ENCODE measurements around the gene EDEM3. TPM values are rescaled to one million over a fixed set of nuclear protein-coding genes. Genes with fewer than 3 reads are reported as not detected.

Gene EDEM3
- total RNA-seq (2022) (13.7 and 14.1 TPM in 2 replicates), Bru-seq, nascent RNA (percentile 66 among the genes with signal in this experiment), BruChase-seq, experiment 1, labeled RNA remaining after a 2-hour chase (percentile 72 among the genes with signal in this experiment), BruChase-seq, experiment 2, labeled RNA remaining after a 6-hour chase (percentile 73 among the genes with signal in this experiment)
- long read RNA-seq, full-length matches to known transcripts = 2 of 13 reads
- long read RNA-seq, partial matches to known transcripts = 3 of 13 reads
- long read RNA-seq, other reads (novel, unspliced or antisense) = 8 of 13 reads

GRCh38 chr1:184754476-184755225 lies at the start of gene EDEM3:
Gene EDEM3 (minus strand): TSS chr1:184754858. CDS start chr1:184754646, 212 bp downstream.
- H3K36me3 ChIP-seq (ENCODE audit: control insufficient read depth, insufficient read depth, low read length) = no peaks in the 10 kb centered on the region
- CTCF ChIA-PET = interaction anchor here (0.6 to 0.8 kb wide), 2 partner anchors 51 to 63 kb away, joined by 3 read pairs; no protein-coding TSS in a partner anchor
- Mint-ChIP-seq H3K9me3 (ENCODE audit: unreplicated experiment) (no peaks in the 10 kb centered on the region), H3K36me3 (ENCODE audit: insufficient read depth, unreplicated experiment) (peaks cover 11% of the 10 kb centered on the region), H3K4me1 (ENCODE audit: low read depth, unreplicated experiment) (peaks cover 25% of the 10 kb centered on the region), H3K27ac (ENCODE audit: unreplicated experiment) (peak within 1 kb of the TSS; percentile 90), H3K27me3 (ENCODE audit: insufficient read depth, unreplicated experiment) (no peaks in the 10 kb centered on the region), H3K4me3 (ENCODE audit: unreplicated experiment) (peak within 1 kb of the TSS; percentile 98)
- peak; percentile 98 to 99 for DNase-seq
- no peak for TF ChIP-seq CTCF (IDR thresholded peaks at IDR 0.05; ENCODE audit: insufficient read depth in 1 of 2, low read depth in 1 of 2, low read length in 1 of 2, severe bottlenecking in 1 of 2, unreplicated experiment in 1 of 2)
- intact Hi-C loops (cut with micrococcal nuclease; ENCODE audit: unreplicated experiment) = loop anchor here (5.0 kb wide), 2 partner anchors 228 to 403 kb away; partner anchors contain the start of genes SWT1 and TRMT1L
- BruUV-seq (replicated peaks) = no TSS peak
- H3K4me1 ChIP-seq = peaks cover 14% of the 10 kb centered on the region
- POLR2A ChIA-PET = interaction anchor here (0.5 kb wide), 1 partner anchor 227 kb away, joined by 3 read pairs; no protein-coding TSS in a partner anchor
- peak within 1 kb of the TSS; percentile 82 for H3K4me3 ChIP-seq (ENCODE audit: low read depth, low read length)
- H3K9me3 ChIP-seq = no peaks in the 10 kb centered on the region
- H3K27me3 ChIP-seq (replicated peaks; ENCODE audit: control insufficient read depth, insufficient read depth, low read length) = no peaks in the 10 kb centered on the region

- Mint-ChIP-seq H3K9me3 (ENCODE audit: unreplicated experiment) (no peaks in the 10 kb centered on the region), H3K4me3 (ENCODE audit: unreplicated experiment) (no peak overlapping the region), H3K4me1 (ENCODE audit: low read depth, unreplicated experiment) (peaks cover 9% of the 10 kb centered on the region), H3K27me3 (ENCODE audit: insufficient read depth, unreplicated experiment) (no peaks in the 10 kb centered on the region), H3K27ac (ENCODE audit: unreplicated experiment) (no peak overlapping the region), H3K36me3 (ENCODE audit: insufficient read depth, unreplicated experiment) (no peaks in the 10 kb centered on the region)
- no peaks in the 10 kb centered on the region for H3K36me3 ChIP-seq (ENCODE audit: control insufficient read depth, insufficient read depth, low read length)
- H3K4me1 ChIP-seq = no peaks in the 10 kb centered on the region
- no peak for DNase-seq
- TF ChIP-seq CTCF (IDR thresholded peaks at IDR 0.05; ENCODE audit: insufficient read depth in 1 of 2, low read depth in 1 of 2, low read length in 1 of 2, severe bottlenecking in 1 of 2, unreplicated experiment in 1 of 2) = no peak
- intact Hi-C loops (cut with micrococcal nuclease; ENCODE audit: unreplicated experiment) = no loop called here
- no peaks in the 10 kb centered on the region for H3K9me3 ChIP-seq
- no TSS peak for BruUV-seq (replicated peaks)
- no peaks in the 10 kb centered on the region for H3K27me3 ChIP-seq (replicated peaks; ENCODE audit: control insufficient read depth, insufficient read depth, low read length)
- H3K4me3 ChIP-seq (ENCODE audit: low read depth, low read length) = no peak overlapping the region
- POLR2A ChIA-PET = no interaction called here
- CTCF ChIA-PET = no interaction called here
These were observed 49.6 kb upstream of the EDEM3 start for GRCh38 chr1:184804220-184804619.

DNA sequence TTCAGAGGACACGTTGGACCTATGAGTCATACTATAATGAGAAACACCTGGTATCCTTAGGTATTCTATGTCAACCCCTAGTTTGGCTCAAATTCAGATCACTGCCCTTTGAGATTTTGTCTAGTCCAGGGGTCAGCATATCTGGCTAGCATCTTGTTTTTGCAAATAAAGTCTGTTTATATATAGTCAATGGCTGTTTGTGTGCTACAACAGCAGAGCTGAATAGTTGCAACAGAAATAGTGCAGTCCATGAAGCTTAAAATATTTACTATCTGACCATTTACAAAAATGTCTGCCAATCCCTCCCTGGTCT lies 48.5 kb upstream of the EDEM3 start:
- Mint-ChIP-seq H3K36me3 (ENCODE audit: insufficient read depth, unreplicated experiment) (no peaks in the 10 kb centered on the region), H3K27me3 (ENCODE audit: insufficient read depth, unreplicated experiment) (no peaks in the 10 kb centered on the region), H3K4me1 (ENCODE audit: low read depth, unreplicated experiment) (peaks cover 9% of the 10 kb centered on the region), H3K4me3 (ENCODE audit: unreplicated experiment) (no peak overlapping the region), H3K9me3 (ENCODE audit: unreplicated experiment) (no peaks in the 10 kb centered on the region), H3K27ac (ENCODE audit: unreplicated experiment) (no peak overlapping the region)
- no peaks in the 10 kb centered on the region for H3K9me3 ChIP-seq
- no peaks in the 10 kb centered on the region for H3K27me3 ChIP-seq (replicated peaks; ENCODE audit: control insufficient read depth, insufficient read depth, low read length)
- TF ChIP-seq CTCF (IDR thresholded peaks at IDR 0.05; ENCODE audit: insufficient read depth in 1 of 2, low read depth in 1 of 2, low read length in 1 of 2, severe bottlenecking in 1 of 2, unreplicated experiment in 1 of 2) = no peak
- no peaks in the 10 kb centered on the region for H3K36me3 ChIP-seq (ENCODE audit: control insufficient read depth, insufficient read depth, low read length)
- BruUV-seq (replicated peaks) = no TSS peak
- intact Hi-C loops (cut with micrococcal nuclease; ENCODE audit: unreplicated experiment) = no loop called here
- ChIA-PET CTCF (no interaction called here), POLR2A (no interaction called here)
- no peaks in the 10 kb centered on the region for H3K4me1 ChIP-seq
- H3K4me3 ChIP-seq (ENCODE audit: low read depth, low read length) = no peak overlapping the region
- no peak for DNase-seq

Data from Caco-2 (cell line).